ENCODE results near the gene KLC3. TPM values are rescaled to one million over a fixed set of nuclear protein-coding genes. Genes with fewer than 3 reads are reported as not detected.
"Not testable (repeated sequence)": the region's sequence is repeated elsewhere in the genome, so short reads cannot be mapped to it uniquely, and the experiment has no call there.

The KLC3 gene
- total RNA-seq, 4 donors from 2014 or later, result 159 to 217 (median 169) TPM

GRCh38 chr19:45306518-45307027, 34.0 kb upstream of the KLC3 start:
- TF ChIP-seq, protein P1, sequence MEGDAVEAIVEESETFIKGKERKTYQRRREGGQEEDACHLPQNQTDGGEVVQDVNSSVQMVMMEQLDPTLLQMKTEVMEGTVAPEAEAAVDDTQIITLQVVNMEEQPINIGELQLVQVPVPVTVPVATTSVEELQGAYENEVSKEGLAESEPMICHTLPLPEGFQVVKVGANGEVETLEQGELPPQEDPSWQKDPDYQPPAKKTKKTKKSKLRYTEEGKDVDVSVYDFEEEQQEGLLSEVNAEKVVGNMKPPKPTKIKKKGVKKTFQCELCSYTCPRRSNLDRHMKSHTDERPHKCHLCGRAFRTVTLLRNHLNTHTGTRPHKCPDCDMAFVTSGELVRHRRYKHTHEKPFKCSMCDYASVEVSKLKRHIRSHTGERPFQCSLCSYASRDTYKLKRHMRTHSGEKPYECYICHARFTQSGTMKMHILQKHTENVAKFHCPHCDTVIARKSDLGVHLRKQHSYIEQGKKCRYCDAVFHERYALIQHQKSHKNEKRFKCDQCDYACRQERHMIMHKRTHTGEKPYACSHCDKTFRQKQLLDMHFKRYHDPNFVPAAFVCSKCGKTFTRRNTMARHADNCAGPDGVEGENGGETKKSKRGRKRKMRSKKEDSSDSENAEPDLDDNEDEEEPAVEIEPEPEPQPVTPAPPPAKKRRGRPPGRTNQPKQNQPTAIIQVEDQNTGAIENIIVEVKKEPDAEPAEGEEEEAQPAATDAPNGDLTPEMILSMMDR (IDR thresholded peaks at IDR 0.05), result no peak
- no peak for TF ChIP-seq POLR2A (IDR thresholded peaks at IDR 0.05)
- intact Hi-C loops (cut with DNase I; ENCODE audit: low total_unique reads), result no loop called here
- DNase-seq (ENCODE audit: low spot score in 2 of 2), result no peak
- 54 to 62% methylated on average over 18 of the region's 18 CpGs for WGBS, 2 donors
- H3K4me3 ChIP-seq (ENCODE audit: low read depth, poor library complexity, severe bottlenecking), result no peak overlapping the region

GRCh38 chr19:45307361-45307760, 33.2 kb upstream of the KLC3 start:
- no peak overlapping the region for H3K4me3 ChIP-seq (ENCODE audit: low read depth, poor library complexity, severe bottlenecking)
- TF ChIP-seq, protein P1 (IDR thresholded peaks at IDR 0.05), result no peak
- TF ChIP-seq POLR2A (IDR thresholded peaks at IDR 0.05), result no peak
- DNase-seq (ENCODE audit: low spot score in 2 of 2), result no peak
- intact Hi-C loops (cut with DNase I; ENCODE audit: low total_unique reads), result no loop called here
- WGBS, 2 donors, result 87 to 88% methylated on average over 11 to 19 of the region's 19 CpGs

DNA sequence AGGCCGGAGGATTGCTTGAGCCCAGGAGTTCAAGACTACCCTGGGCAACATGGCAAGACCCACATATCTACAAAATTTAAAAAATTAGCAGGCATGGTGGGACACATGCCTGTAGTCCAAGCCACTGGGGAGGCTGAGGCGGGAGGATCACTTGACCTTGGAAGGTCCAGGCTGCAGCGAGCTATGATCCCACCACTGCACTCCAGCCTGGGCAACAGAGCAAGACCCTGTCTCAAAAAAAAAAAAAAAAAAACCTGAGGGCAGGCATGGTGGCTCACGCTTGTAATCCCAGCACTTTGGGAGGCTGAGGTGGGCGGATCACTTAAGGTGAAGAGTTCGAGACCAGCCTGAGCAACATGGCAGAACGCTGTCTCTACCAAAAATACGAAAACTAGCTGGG, 31.2 kb upstream of the KLC3 start:
- DNase-seq (ENCODE audit: low spot score in 2 of 2); H3K4me3 ChIP-seq (ENCODE audit: low read depth, poor library complexity, severe bottlenecking); intact Hi-C loops (cut with DNase I; ENCODE audit: low total_unique reads): not testable (repeated sequence)
- WGBS, 2 donors, result 92 to 93% methylated on average over 8 of the region's 8 CpGs

DNA sequence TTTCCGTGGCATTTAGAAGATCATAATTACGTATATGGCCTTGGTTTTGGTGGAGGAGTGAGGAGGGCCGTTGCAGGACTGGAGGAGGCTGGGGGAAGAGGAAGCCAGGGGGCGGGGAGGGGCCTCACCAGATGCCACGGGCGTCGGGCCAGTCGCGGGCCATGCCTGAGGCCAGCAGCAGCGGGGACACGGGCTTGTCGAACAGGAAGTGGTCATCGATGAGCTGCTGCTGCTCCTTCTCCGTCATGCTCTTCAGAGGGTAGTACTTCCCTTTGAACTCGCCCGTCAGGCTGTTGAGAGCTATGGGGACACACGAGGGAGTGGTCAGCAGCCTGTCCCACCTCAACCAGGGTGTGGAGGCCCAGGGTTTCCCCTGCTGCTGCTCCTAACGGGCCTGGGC, 28.9 kb upstream of the KLC3 start:
- 19 to 27% methylated on average over 5 to 18 of the region's 18 CpGs for WGBS, 2 donors
- TF ChIP-seq POLR2A (IDR thresholded peaks at IDR 0.05), result no peak
- TF ChIP-seq, protein P1 (IDR thresholded peaks at IDR 0.05), result no peak
- no peak for DNase-seq (ENCODE audit: low spot score in 2 of 2)
- H3K4me3 ChIP-seq (ENCODE audit: low read depth, poor library complexity, severe bottlenecking), result no peak overlapping the region
- intact Hi-C loops (cut with DNase I; ENCODE audit: low total_unique reads), result no loop called here

DNA sequence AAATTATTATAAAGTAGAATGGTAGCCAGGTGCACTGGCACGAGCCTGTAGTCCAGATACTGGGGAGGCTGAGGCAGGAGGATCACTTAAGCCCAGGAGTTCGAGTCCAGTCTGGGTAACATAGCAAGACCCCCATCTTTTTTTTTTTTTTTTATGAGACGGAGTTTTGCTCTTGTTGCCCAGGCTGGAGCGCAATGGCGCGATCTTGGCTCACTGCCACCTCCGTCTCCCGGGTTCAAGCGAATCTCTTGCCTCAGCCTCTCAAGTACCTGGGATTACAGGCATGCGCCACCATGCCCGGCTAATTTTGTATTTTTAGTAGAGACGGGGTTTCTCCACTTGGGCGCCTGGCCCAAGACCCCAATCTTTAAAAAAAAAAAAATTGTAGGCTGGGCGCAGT, 28.3 kb upstream of the KLC3 start:
- H3K4me3 ChIP-seq (ENCODE audit: low read depth, poor library complexity, severe bottlenecking); DNase-seq (ENCODE audit: low spot score in 2 of 2); intact Hi-C loops (cut with DNase I; ENCODE audit: low total_unique reads): not testable (repeated sequence)
- 79 to 89% methylated on average over 14 of the region's 14 CpGs for WGBS, 2 donors

DNA sequence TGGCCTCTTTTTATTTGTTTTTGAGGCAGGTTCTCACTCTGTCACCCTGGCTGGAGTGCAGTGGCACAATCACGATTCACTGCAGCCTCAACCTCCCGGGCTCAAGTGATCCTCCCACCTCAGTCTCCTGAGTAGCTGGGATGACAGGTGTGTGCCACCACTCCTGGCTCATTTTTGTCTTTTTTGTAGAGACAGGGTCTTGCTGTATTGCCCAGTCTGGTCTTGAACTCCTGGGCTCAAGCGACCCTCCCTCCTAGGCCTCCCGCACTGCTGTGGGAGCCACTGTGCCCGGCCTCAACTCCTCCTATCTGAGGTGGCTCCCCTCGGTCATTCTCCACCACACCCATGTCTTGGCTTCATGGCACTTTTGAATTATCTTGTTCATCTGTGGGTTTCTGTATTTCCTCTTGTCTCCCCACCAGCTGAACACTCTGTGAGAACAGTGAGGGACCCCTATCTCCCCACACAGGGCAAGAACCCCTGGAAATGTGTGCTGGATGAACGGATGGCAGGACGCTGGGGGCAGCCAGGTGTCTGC, 25.8 kb upstream of the KLC3 start:
- DNase-seq (ENCODE audit: low spot score in 2 of 2), result no peak
- WGBS, 2 donors, result 67 to 82% methylated on average over 8 of the region's 8 CpGs
- no peak overlapping the region for H3K4me3 ChIP-seq (ENCODE audit: low read depth, poor library complexity, severe bottlenecking)
- intact Hi-C loops (cut with DNase I; ENCODE audit: low total_unique reads), result no loop called here
- no peak for TF ChIP-seq POLR2A (IDR thresholded peaks at IDR 0.05)

- no peak overlapping the region for H3K4me3 ChIP-seq (ENCODE audit: low read depth, poor library complexity, severe bottlenecking)
- 63 to 66% methylated on average over 21 of the region's 21 CpGs for WGBS, 2 donors
- DNase-seq (ENCODE audit: low spot score in 2 of 2), result no peak
- intact Hi-C loops (cut with DNase I; ENCODE audit: low total_unique reads), result no loop called here
- no peak for TF ChIP-seq POLR2A (IDR thresholded peaks at IDR 0.05)
- TF ChIP-seq, protein P1 (IDR thresholded peaks at IDR 0.05), result no peak
Observed at GRCh38 chr19:45315304-45315703, 25.2 kb upstream of the KLC3 start.
